Kidney (tissue), 14 donors: Measurements from ENCODE around the gene RGS6. TPM values are rescaled to one million over a fixed set of nuclear protein-coding genes. Genes with fewer than 3 reads are reported as not detected.

Experiments
- DNase-seq, 5 donors: peaks; one replicate each; pipeline ENCODE4 v3.0.0-alpha.2; 2013 to 2020
- FAIRE-seq: peaks from 2 replicates; lab custom pipeline; 2012; peaks lifted over from hg19 to GRCh38; lab: Jason Lieb, UNC
- H3K27ac ChIP-seq, 2 donors: one replicate each; pipeline ENCODE4 v1.7.0; 2013; ENCODE audit warnings: low read depth in 2 of 2, low read length in 2 of 2, inconsistent platforms in 1 of 2
- H3K27me3 ChIP-seq: one replicate; pipeline ENCODE4 v1.7.1; 2013; ENCODE audit warnings: low read length, inconsistent platforms; ENCODE audit not compliant: control insufficient read depth, insufficient read depth
- H3K36me3 ChIP-seq, 3 donors: one replicate each; pipeline versions ENCODE4 v1.7.0 to v1.7.1; 2013; ENCODE audit warnings: low read length in 3 of 3, control low read depth in 1 of 3, inconsistent platforms in 1 of 3; ENCODE audit not compliant: insufficient read depth in 3 of 3, control insufficient read depth in 2 of 3
- H3K4me1 ChIP-seq, 3 donors: one replicate each; pipeline versions ENCODE4 v1.7.0 to v1.7.1; 2013; ENCODE audit warnings: low read length in 3 of 3, inconsistent platforms in 1 of 3, low read depth in 1 of 3; ENCODE audit not compliant: control insufficient read depth in 2 of 3, insufficient read depth in 2 of 3
- H3K4me3 ChIP-seq, 3 donors: one replicate each; pipeline versions ENCODE4 v1.7.0 to v1.8.1; 2013; ENCODE audit warnings: low read length in 3 of 3, control low read depth in 1 of 3, inconsistent platforms in 1 of 3
- H3K9ac ChIP-seq, 3 donors: one replicate each; pipeline versions ENCODE4 v1.7.0 to v1.7.1; 2013; ENCODE audit warnings: low read length in 3 of 3, control low read depth in 1 of 3, inconsistent platforms in 1 of 3
- H3K9me3 ChIP-seq, 3 donors: one replicate each; pipeline versions ENCODE4 v1.7.0 to v1.7.1; 2013; ENCODE audit warnings: low read length in 3 of 3, control low read depth in 1 of 3, inconsistent platforms in 1 of 3; ENCODE audit not compliant: control insufficient read depth in 2 of 3, insufficient read depth in 1 of 3
- intact Hi-C: fragments of 100-400 bp; cut with DNase I; formaldehyde crosslinking; loops from one replicate; pipeline ENCODE4 v1.11.1; 2022
- polyA plus RNA-seq: library from polyadenylated mRNA; stranded (reverse); fragments of 350-450 nt; fragmentation: Illumina TruSeq; extraction: RNeasy Lipid Tissue Mini Kit (QIAGEN cat#74804); gene quantifications from one replicate; pipeline ENCODE4 v1.2.3, GENCODE V29; 2014; ENCODE audit warnings: low read depth, low replicate concordance; ENCODE audit not compliant: insufficient read depth
- total RNA-seq: library from RNA; stranded (reverse); fragmentation: NEBNext Ultra II Directional; extraction: Animal tissue kit (Norgen Biotek cat#: 25700); gene quantifications from one replicate; pipeline ENCODE4 v1.2.1, GENCODE V29; 2021
- TF ChIP-seq, protein P1 (sequence below): IDR thresholded peaks from 3 replicates; pipeline ENCODE4 v1.5.1; 2012; ENCODE audit warnings: mild to moderate bottlenecking, moderate library complexity, borderline replicate concordance; ENCODE audit not compliant: insufficient read depth; ENCODE audit errors: extremely low read depth
- donor health status: control.
- donor health status: control.
- donor health status: control.
- donor health status: control.
- donor health status: control.
- donor health status: DM: yes; HTN: yes; CAD: no.
- donor health status: Normal renal cell carcinoma (clear cell type).

The RGS6 gene
- total and polyA plus RNA-seq, 2 donors from 2014 or later: 1.1 to 1.4 TPM

DNA sequence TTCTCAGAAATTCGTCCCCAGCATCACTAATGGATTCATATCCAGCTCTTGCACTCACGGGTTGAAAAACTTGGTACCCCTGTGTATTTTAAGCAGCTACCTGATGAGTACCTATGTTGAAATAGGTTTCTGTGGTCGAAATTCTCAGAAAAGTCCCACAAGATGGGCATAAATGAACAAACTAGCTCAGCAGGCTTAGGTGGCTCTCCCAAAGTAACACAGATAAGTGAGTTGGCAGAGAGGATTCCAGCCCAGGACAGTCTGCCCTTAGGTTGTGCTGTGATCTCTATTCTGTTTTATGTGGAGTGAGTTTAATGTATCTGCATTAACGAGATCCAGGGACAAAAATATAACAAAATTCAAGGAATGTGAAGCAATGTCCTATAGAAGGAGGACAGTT, 92.3 kb downstream of the RGS6 start:
- intact Hi-C loops: no loop called here
- no peak for DNase-seq
- H3K4me3 ChIP-seq: no peak overlapping the region
- no peaks in the 10 kb centered on the region for H3K36me3 ChIP-seq
- H3K27me3 ChIP-seq: no peaks in the 10 kb centered on the region
- no peak for FAIRE-seq
- no peaks in the 10 kb centered on the region for H3K4me1 ChIP-seq
- TF ChIP-seq, protein P1, sequence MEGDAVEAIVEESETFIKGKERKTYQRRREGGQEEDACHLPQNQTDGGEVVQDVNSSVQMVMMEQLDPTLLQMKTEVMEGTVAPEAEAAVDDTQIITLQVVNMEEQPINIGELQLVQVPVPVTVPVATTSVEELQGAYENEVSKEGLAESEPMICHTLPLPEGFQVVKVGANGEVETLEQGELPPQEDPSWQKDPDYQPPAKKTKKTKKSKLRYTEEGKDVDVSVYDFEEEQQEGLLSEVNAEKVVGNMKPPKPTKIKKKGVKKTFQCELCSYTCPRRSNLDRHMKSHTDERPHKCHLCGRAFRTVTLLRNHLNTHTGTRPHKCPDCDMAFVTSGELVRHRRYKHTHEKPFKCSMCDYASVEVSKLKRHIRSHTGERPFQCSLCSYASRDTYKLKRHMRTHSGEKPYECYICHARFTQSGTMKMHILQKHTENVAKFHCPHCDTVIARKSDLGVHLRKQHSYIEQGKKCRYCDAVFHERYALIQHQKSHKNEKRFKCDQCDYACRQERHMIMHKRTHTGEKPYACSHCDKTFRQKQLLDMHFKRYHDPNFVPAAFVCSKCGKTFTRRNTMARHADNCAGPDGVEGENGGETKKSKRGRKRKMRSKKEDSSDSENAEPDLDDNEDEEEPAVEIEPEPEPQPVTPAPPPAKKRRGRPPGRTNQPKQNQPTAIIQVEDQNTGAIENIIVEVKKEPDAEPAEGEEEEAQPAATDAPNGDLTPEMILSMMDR: no peak
- no peaks in the 10 kb centered on the region for H3K9me3 ChIP-seq
- H3K27ac ChIP-seq: no peak overlapping the region
- H3K9ac ChIP-seq: no peak overlapping the region

DNA sequence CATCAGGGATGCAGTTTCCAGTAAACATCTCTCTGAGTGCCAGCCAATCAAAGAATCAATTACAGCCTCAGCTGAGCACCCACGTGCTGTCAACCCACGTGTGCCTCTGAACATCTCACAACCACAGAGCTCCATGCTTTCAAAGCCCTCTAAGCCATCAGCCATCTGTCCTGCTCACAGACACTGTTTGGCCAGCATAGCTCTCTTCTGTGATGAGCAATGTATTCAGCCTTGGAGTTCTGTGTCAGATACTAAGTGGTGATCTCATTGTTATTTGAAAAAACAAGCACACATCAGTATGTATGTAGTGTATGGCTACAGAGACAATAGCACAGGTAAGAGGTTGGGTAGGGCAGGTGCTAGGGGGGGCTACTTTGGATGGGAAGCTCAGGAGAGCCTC, 94.3 kb downstream of the RGS6 start:
- Histone ChIP-seq H3K9ac (no peak overlapping the region), H3K4me3 (no peak overlapping the region), H3K9me3 (no peaks in the 10 kb centered on the region), H3K36me3 (no peaks in the 10 kb centered on the region), H3K27ac (no peak overlapping the region), H3K4me1 (no peaks in the 10 kb centered on the region), H3K27me3 (no peaks in the 10 kb centered on the region)
- FAIRE-seq (no peak), DNase-seq (no peak)
- intact Hi-C loops: no loop called here
- TF ChIP-seq, protein P1: no peak

DNA sequence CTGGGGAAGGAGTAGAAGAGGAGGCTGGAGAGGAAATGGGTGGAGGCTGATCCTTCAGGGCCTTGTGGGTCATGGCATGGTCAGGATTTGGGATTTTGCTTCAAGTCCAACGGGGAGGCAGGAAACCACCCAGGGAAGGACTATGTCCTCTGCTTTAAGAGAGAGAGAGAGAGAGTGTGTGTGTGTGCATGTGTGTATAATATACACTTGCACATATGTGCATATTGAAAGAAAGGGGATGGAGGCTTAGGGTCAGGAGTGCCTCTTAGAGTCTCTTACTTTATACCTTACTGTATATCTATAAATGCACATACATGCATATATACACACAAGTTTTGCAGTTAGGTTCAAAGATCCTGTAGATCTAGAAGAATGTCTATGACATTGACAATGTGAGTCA, 94.8 kb downstream of the RGS6 start:
- Histone ChIP-seq H3K36me3 (no peaks in the 10 kb centered on the region), H3K4me3 (no peak overlapping the region), H3K9me3 (no peaks in the 10 kb centered on the region), H3K9ac (no peak overlapping the region), H3K27me3 (no peaks in the 10 kb centered on the region), H3K4me1 (no peaks in the 10 kb centered on the region), H3K27ac (no peak overlapping the region)
- FAIRE-seq (no peak), DNase-seq (no peak)
- TF ChIP-seq, protein P1: no peak
- intact Hi-C loops: no loop called here

DNA sequence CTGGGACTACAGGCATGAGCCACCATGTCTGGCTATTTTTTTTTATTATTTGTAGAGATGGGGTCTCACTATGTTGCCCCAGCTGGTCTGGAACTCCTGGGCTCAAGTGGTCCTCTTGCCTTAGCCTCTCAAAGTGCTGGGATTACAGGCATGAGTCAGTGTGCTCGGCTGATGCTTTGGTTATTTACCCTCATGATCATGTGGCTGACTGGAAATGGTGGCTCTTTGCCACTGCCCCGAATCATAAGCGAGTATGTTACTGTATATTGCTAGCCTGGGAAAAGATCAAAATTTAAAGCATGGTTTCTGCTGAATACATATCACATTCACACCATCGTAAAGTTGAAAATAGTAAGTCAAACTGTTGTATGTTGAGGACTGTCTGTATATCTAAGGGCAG, 101.1 kb downstream of the RGS6 start:
- Histone ChIP-seq H3K9ac (no peak overlapping the region), H3K27me3 (no peaks in the 10 kb centered on the region), H3K4me1 (no peaks in the 10 kb centered on the region), H3K4me3 (no peak overlapping the region), H3K36me3 (no peaks in the 10 kb centered on the region), H3K27ac (no peak overlapping the region), H3K9me3 (no peaks in the 10 kb centered on the region)
- no peak for FAIRE-seq
- no peak for DNase-seq
- TF ChIP-seq, protein P1: no peak
- intact Hi-C loops: no loop called here
